HepG2 (cell line): ENCODE measurements around the gene DDX17. TPM values are rescaled to one million over a fixed set of nuclear protein-coding genes. Genes with fewer than 3 reads are reported as not detected.
A peak's percentile ranks its signal among the peaks of the same experiment; 100 is the strongest.

ENCODE experiments used
- ATF6 ChIP-seq: sonication (generic); formaldehyde crosslinking; conservative IDR thresholded peaks from 2 replicates; pipeline ENCODE4 v1.4.0; 2020; ENCODE audit warnings: missing genetic modification reagents
- FOXO1 ChIP-seq: sonication (generic); formaldehyde crosslinking; IDR thresholded peaks from 2 replicates; pipeline ENCODE4 v1.4.0; 2020; ENCODE audit warnings: missing genetic modification reagents
- GABPA ChIP-seq, 2 experiments: IDR thresholded peaks; 2 replicates each; pipeline ENCODE4 v1.6.1; 2011 to 2016; ENCODE audit warnings: low read depth in 2 of 2, low read length in 1 of 2, missing biosample characterization in 1 of 2, missing genetic modification characterization in 1 of 2
- MEIS1 ChIP-seq: sonication (generic); formaldehyde crosslinking; IDR thresholded peaks from 2 replicates; pipeline ENCODE4 v1.9.0; 2021; ENCODE audit warnings: mild to moderate bottlenecking, missing genetic modification reagents, moderate library complexity, borderline replicate concordance
- NFE2L1 ChIP-seq: sonication (generic); formaldehyde crosslinking; IDR thresholded peaks from 2 replicates; pipeline ENCODE4 v1.4.0; 2020; ENCODE audit warnings: missing genetic modification reagents, mild to moderate bottlenecking, borderline replicate concordance
- NFYB ChIP-seq: sonication (generic); formaldehyde crosslinking; IDR thresholded peaks from 2 replicates; pipeline ENCODE4 v1.4.0; 2020; ENCODE audit warnings: missing genetic modification reagents
- PHB2 ChIP-seq: fragments of 450-650 bp; IDR thresholded peaks from 2 replicates; pipeline ENCODE4 v1.6.1; 2018; ENCODE audit not compliant: partially characterized antibody
- RBM22 ChIP-seq: fragments of 200-400 bp; formaldehyde crosslinking; optimal IDR thresholded peaks from 2 replicates; pipeline ENCODE3; 2017; ENCODE audit warnings: mild to moderate bottlenecking, low read length, moderate library complexity
- REPIN1 ChIP-seq: sonication (generic); formaldehyde crosslinking; IDR thresholded peaks from 2 replicates; pipeline ENCODE4 v1.8.0; 2022; ENCODE audit warnings: missing genetic modification reagents, low read depth, mild to moderate bottlenecking, borderline replicate concordance
- THAP7 ChIP-seq: sonication (generic); formaldehyde crosslinking; IDR thresholded peaks from 2 replicates; pipeline ENCODE4 v1.8.1; 2023; ENCODE audit warnings: mild to moderate bottlenecking, missing genetic modification reagents
- THYN1 ChIP-seq: sonication (generic); formaldehyde crosslinking; IDR thresholded peaks from 2 replicates; pipeline ENCODE4 v1.8.1; 2023; ENCODE audit warnings: low read depth, mild to moderate bottlenecking, moderate library complexity, missing genetic modification reagents, borderline replicate concordance
- TOE1 ChIP-seq: sonication (generic); formaldehyde crosslinking; IDR thresholded peaks from 2 replicates; pipeline ENCODE4 v1.4.0; 2020; ENCODE audit warnings: mild to moderate bottlenecking, missing genetic modification reagents
- ZBTB14 ChIP-seq: sonication (generic); formaldehyde crosslinking; IDR thresholded peaks from 2 replicates; pipeline ENCODE4 v1.4.0; 2020; ENCODE audit warnings: missing genetic modification reagents
- ZBTB42 ChIP-seq: sonication (generic); formaldehyde crosslinking; IDR thresholded peaks from 2 replicates; pipeline ENCODE4 v1.5.0; 2020; ENCODE audit warnings: mild to moderate bottlenecking, missing genetic modification reagents
- ZFP91 ChIP-seq: sonication (generic); formaldehyde crosslinking; IDR thresholded peaks from 2 replicates; pipeline ENCODE4 v1.9.0; 2022; ENCODE audit warnings: missing genetic modification reagents, mild to moderate bottlenecking, borderline replicate concordance
- ZNF446 ChIP-seq: sonication (generic); formaldehyde crosslinking; IDR thresholded peaks from 2 replicates; pipeline ENCODE4 v1.5.0; 2020; ENCODE audit warnings: mild to moderate bottlenecking, missing genetic modification reagents
- ZNF563 ChIP-seq: sonication (generic); formaldehyde crosslinking; IDR thresholded peaks from 2 replicates; pipeline ENCODE4 v1.8.0; 2022; ENCODE audit warnings: mild to moderate bottlenecking, moderate library complexity, missing genetic modification reagents
- ZNF580 ChIP-seq: IDR thresholded peaks from 2 replicates; pipeline ENCODE4 v1.6.1; 2016; ENCODE audit warnings: low read depth, borderline replicate concordance
- ZNF674 ChIP-seq: sonication (generic); formaldehyde crosslinking; IDR thresholded peaks from 2 replicates; pipeline ENCODE4 v1.5.0; 2020; ENCODE audit warnings: low read depth, mild to moderate bottlenecking, missing genetic modification reagents
- ZNF7 ChIP-seq: IDR thresholded peaks from 2 replicates; pipeline ENCODE4 v1.6.1; 2016; ENCODE audit warnings: missing biosample characterization, missing genetic modification reagents
- ZNF703 ChIP-seq: sonication (generic); formaldehyde crosslinking; IDR thresholded peaks from 2 replicates; pipeline ENCODE4 v1.5.1; 2020; ENCODE audit warnings: missing genetic modification reagents, mild to moderate bottlenecking, moderate library complexity, borderline replicate concordance
- ZNF772 ChIP-seq: sonication (generic); formaldehyde crosslinking; IDR thresholded peaks from 2 replicates; pipeline ENCODE4 v1.5.0; 2020; ENCODE audit warnings: mild to moderate bottlenecking, missing genetic modification reagents
- polyA plus RNA-seq, 8 experiments: library from polyadenylated mRNA; depleted of rRNA in 3 of 8; stranded (reverse) in 7 of 8; unstranded in 1 of 8; fragments of >200 nt; fragmentation: Illumina TruSeq in 4 of 8; extraction: Trizol in 4 of 8; gene quantifications; 2 replicates each; pipeline versions ENCODE4 v1.2.1 to v1.2.3, GENCODE V29; 2011 to 2016; ENCODE audit warnings: low read depth in 4 of 8, missing spikeins in 1 of 8, mixed read lengths in 1 of 8; ENCODE audit not compliant: insufficient read depth in 1 of 8
- total RNA-seq, 5 experiments: library from RNA; depleted of rRNA; stranded (reverse); fragments of >200 nt; fragmentation: Illumina TruSeq; extraction: Trizol; gene quantifications; 2 replicates each; pipeline ENCODE4 v1.2.3, GENCODE V29; 2016; ENCODE audit warnings: low read depth in 1 of 5
- TF ChIP-seq, protein P1 (sequence below): sonication (generic); formaldehyde crosslinking; conservative IDR thresholded peaks from 2 replicates; pipeline ENCODE4 v1.8.0; 2022; ENCODE audit warnings: missing genetic modification reagents

Gene DDX17
- total and polyA plus RNA-seq, 2 of the 13 experiments (the other 11 are each of a cell fraction or from before 2014, with no cell fraction given), result 238 to 344 TPM

- TF ChIP-seq THAP7 (no peak), ZBTB14 (CRISPR knock-in tag) (no peak), NFYB (CRISPR knock-in tag) (no peak), ZNF446 (CRISPR knock-in tag) (peak; percentile 75), TOE1 (CRISPR knock-in tag) (no peak), THYN1 (no peak), ZBTB42 (no peak), MEIS1 (CRISPR knock-in tag) (no peak), FOXO1 (CRISPR knock-in tag) (no peak), ZNF703 (no peak), ZNF7 (CRISPR knock-in tag) (no peak), PHB2 (no peak), RBM22 (no peak), ZNF772 (CRISPR knock-in tag) (peak; percentile 77), NFE2L1 (no peak), ZNF580 (CRISPR knock-in tag) (no peak), ZFP91 (CRISPR knock-in tag) (no peak), ZNF563 (CRISPR knock-in tag) (peak; percentile 17; the same call in 1 of the 2 replicates), REPIN1 (CRISPR knock-in tag) (0 out of 2 replicates have a peak, but pooled peaks have one; percentile 33), GABPA (IDR thresholded peaks at IDR 0.05; ENCODE audit: low read depth, low read length) (no peak), GABPA (CRISPR knock-in tag; IDR thresholded peaks at IDR 0.05; ENCODE audit: low read depth) (no peak), ZNF674 (CRISPR knock-in tag) (no peak), ATF6 (CRISPR knock-in tag) (no peak)
- TF ChIP-seq, protein P1, sequence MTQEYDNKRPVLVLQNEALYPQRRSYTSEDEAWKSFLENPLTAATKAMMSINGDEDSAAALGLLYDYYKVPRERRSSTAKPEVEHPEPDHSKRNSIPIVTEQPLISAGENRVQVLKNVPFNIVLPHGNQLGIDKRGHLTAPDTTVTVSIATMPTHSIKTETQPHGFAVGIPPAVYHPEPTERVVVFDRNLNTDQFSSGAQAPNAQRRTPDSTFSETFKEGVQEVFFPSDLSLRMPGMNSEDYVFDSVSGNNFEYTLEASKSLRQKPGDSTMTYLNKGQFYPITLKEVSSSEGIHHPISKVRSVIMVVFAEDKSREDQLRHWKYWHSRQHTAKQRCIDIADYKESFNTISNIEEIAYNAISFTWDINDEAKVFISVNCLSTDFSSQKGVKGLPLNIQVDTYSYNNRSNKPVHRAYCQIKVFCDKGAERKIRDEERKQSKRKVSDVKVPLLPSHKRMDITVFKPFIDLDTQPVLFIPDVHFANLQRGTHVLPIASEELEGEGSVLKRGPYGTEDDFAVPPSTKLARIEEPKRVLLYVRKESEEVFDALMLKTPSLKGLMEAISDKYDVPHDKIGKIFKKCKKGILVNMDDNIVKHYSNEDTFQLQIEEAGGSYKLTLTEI, result no peak
These were observed 482 bp downstream of the DDX17 start (continued) for GRCh38 chr22:38505541-38506117.
